GM19463 (cell line): ENCODE results near the gene ABHD16A.

Experiments used
- ATAC-seq: cut with Tn5 transposase; IDR thresholded peaks from one replicate; pipeline ENCODE4 v1.9.1; 2021; ENCODE audit warnings: mild to moderate bottlenecking, moderate library complexity; ENCODE audit not compliant: unreplicated experiment

The ABHD16A gene

DNA sequence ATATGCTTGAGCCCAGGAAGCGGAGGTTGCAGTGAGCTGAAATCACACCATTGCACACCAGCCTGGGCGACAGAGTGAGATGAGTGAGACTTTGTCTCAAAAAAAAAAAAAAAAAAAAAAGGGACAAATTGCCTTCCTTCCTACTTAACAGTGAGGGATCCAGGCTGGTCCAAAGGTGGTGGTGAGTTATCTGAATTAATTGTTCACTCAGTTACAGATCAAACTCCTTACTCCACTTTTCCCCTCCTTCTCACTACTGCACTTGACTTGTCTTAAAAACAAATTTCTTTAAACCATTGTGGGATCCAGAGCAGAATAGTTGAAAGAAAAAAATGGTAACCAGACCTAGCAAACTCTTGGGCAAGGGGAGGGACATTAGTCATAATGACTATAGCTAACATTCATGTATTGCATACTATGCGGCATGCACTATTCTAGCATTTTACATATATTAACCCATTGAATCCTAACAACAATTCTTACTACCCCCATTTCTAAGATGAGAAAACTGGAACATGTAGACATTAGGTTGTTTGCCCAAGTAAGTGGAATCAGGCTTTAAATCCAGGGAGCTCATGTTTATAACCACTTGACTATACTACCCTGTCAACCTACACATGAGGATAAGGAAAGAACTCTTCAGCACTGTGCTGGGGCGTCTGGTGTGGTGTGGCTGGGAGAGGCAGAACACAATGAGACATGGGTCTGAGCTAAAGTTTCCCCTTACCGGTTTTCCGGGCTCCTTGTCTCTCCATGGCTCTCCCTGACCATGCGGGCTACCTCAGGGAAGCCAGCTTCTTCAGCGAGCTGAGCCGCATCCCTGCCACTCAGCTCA is 39.8 kb downstream of the ABHD16A start:
- no peak for ATAC-seq

DNA sequence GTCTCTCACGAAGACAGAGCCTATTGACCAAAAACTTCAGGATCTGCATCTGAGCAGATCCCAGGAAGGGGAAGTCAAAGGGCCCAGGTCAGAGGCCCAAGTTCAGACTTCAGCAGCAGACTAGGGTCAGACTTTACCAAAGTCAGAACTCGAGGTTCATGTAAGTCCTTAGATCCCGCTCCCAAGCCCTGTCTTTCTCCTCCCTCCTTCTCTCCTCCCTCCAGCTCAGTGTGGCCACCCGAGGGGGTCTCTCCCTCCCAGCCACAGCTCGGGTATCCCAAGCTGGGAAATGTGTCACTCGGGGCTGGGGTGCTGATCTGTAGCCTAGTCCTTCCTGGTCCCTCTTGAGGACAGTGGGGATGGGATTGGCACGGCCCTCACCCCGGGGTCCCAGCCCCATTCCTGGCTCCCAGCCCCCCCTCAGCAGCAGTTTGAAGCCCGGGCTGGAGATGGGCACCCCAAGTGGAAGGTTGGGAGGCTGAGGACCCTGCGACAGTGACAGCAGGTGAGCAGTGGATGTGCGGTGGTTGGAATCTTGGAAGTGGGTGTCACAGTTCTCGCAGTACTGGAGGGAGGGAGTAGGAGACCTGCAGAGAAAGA is 40.9 kb downstream of the ABHD16A start:
- no peak for ATAC-seq

DNA sequence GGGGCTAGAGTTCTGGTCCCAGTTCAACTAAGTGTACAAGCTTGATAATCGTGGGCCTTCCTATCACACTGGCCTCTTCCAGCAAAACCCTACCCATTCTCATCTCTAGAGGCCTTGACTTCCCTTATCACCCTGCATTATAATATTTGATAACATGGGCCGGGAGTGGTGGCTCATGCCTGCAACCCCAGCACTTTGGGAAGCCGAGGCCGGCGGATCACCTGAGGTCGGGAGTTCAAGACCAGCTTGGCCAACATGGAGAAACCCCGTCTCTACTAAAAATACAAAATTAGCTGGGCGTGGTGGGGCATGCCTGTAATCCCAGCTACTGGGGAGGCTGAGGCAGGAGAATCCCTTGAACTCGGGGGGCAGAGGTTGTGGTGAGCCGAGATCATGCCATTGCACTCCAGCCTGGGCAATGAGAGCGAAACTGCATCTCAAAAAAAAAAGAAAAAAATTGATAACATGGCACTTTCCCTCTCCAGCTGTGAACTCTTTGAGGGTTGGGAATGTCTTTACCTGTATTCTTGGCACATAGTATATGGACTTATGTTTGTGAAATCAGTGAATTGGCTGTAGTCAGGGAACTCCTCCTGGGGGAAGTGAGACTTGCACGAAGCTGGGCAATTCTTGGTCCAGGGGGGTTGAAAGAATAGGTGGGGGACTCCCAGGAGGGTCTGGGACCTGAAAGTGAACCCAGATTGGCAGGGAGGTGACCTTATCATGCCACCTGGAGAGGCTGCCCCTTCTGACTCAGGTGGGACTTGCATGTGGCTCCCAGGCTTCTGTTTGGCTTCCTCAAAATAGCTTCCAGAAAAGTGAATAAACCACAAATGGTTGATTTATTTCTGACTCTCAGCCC is 41.6 kb downstream of the ABHD16A start:
- ATAC-seq = no peak

DNA sequence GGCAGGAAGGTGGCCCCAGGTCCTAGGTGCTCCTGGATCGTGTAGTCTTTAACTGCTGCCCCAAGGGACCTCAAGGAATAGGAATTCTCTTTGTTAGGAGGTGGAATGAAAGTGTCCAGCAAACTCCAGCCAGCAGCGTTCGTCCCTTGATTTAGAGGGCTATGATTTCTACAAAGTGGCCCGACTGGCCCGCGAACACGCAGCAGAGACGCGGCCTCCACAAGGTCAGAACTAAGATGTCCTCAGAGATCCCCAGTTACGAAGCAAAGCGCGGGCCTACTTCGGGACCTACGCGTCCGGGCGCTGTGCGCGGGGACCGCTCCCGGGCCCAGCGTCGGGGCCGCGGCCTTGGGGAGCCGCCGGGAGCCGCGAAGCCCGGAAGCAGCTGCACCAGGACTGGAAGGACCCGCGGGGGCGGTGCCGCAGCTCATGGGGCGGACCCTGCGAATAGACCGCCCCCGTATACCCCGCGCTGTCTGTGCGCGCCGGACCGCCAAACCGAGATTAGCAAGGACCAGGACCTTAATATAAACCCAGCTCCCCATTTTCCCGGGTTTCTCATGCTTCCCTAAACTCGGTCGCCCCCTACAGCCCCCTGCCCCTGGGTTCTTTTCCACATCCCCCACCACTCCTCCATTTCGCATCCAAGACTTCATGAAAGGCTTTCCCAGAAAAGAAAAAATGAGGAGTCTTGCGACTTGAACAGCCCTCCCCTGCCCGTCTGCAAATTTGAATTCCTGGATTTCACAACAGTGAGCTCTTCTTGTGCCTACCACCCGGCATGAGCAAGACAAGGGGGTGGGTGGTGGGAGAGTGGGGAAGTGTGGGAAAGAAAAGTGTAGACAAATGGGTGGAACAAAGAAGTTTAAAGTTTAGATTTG is 42.5 kb downstream of the ABHD16A start, which contains the start of gene C6orf47:
TSS of gene C6orf47 (minus strand) at position 398 of the 881 bp plus-strand sequence. CDS start 831 bp downstream, outside the sequence.
- ATAC-seq = peak; percentile 64

DNA sequence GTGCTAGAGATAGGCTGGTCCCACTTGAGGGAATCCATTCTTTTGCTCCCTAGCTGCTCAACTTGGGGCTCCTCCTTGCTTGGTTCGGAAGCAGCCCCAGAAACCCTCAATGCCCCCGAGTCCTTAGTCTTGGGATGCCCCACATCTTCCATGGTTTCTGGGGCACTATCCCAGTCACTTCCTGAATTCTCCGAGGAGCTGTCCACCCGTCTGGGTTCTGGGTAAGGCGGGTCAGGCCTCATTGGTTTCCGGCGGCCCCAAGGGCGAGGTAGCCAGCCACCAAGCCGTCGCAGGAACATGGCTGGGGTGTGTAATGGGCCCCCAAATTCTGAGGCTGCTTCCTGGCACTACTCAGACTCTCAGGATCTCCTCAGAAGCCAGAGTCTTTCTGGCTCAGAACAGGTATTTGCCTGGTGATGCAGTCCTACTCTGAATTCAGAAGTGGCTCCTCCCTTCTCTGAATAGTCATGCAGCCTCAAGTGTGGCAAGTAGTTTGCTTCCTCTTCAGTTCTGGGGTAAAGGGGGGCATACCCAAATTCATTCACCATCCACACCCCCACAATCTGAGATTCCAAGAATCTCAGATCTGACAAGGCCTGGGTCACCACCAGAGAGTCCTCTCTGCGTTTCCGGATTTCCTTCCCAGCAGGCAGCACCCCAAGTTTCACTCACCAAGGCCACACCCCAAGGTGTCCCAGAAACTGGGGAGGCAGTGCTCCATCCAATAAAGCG is 43.3 kb downstream of the ABHD16A start:
- no peak for ATAC-seq

DNA sequence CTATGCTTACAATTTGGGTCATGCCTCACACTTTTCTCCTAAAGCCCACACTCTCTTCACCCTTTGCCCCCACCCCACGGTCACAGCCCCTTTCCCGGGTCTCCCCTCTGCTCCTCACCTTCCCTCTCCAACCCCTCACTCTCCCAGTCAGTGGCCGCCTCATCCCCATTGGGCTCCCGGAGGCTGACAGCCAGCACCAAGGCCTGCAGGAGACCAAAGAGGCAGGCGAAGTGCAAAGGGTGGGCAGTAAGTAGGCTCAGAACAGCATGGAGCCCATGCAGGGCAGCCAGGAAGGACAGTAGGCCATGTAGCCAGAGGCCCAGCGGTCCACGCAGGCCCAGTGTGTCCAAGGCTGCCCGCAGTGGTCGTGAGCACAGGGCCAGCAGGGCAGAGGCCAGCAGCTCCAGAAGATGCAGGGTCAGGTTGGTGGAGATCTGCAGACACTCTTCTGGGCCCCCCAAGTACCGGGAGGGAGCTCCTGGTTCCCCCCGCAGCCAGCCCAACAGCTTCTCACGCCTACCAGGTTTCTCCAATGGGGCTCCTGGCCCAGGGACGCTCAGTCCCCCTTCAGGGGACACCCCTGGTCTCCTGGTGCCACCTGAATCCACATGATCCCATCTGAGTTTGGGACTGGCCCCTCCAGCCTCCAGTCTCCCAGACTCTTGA is 44.0 kb downstream of the ABHD16A start:
- no peak for ATAC-seq

DNA sequence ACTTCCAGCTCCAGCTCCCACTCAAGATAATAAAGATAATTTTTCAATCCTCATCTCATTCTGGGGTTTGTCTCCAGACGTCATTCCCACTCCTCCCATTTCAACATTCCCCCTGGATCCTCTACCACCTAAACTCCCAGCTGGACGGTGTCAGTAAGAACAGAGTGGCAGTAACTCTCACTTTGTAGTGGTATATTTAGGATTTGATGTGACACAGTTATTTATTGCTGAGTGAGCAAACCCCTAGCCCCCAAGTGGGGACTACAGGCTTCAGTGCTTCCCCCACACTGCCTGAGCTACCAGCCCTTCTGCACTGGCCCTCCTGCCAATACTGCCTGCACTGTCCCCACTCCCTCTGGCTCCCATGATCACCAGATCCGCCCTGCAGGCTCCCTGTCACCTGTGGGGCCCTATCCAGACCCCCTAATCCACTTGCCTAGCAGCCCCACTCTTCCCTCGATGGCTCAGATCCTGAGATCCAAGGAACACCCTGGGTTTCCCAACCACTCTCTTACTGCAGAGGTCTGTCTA is 44.9 kb downstream of the ABHD16A start:
- no peak for ATAC-seq

DNA sequence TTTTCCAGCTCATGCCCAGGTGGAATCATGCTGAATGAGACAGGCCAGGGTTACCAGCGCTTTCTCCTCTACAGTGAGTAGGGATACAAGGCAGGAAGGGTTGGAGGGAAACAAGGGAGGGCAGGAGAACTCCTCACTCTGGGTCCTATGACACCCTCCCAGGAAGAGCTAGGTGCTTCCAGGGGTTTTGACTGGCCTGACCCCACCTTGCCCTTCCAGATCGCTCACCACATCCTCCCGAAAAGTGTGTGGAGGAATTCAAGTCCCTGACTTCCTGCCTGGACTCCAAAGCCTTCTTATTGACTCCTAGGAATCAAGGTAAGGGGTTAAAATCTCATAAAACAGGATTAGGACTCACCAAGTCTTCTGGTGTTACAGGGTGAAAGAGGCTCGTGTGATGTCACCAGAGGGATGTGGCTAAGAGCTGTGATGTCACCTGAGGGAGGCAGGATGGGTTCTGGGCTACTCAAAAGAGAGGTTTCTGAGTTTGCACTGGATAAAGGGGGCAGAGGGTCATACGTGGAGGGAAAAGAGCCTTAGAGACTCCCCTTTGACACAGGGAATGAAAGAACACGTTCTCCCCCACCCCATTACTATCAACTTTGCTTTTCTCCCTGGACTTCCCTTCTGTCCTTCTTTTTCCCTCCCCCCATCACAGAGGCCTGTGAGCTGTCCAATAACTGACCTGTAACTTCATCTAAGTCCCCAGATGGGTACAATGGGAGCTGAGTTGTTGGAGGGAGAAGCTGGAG is 45.5 kb downstream of the ABHD16A start:
- ATAC-seq = no peak

DNA sequence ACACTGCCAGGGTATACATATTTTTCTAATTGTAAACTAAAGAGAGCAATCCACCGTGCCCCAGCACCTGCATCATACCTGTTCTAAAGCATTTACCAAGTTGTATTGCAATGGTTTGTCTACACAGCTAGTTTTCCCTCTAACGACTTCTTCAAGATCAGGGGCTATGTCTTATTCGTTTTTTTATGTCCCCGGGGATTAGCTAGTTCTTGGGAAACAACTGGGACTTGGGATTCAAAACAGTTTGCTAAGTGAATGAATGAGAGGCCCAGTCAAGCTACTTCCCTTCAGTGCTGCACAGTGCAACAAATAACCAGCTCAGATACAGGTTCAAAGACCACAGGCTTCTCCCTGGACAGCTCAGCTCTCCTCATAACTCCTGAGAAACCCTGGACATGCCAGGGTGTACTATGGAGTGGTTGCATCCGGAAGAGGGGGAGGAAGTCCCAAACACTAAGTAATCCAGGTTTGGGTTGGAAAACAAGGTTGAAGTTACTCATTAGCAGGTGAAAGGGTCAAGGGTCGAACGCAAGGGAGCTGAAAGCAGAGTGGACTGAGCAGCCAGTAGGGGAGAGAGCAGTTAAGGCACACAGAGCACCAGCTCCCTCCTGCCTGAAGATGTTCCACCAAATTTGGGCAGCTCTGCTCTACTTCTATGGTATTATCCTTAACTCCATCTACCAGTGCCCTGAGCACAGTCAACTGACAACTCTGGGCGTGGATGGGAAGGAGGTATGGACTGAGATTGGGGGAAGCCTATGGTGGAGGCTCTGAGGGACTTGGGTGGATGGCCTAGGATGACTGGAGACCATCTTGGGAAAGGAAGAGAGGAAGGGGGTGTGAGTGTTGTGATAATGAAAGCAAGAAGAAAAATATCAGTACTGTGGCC is 47.5 kb downstream of the ABHD16A start, which contains the start of gene APOM:
TSS of gene APOM (plus strand) at position 546 of the 889 bp plus-strand sequence. CDS start at position 619, 73 bp downstream.
- no peak for ATAC-seq

DNA sequence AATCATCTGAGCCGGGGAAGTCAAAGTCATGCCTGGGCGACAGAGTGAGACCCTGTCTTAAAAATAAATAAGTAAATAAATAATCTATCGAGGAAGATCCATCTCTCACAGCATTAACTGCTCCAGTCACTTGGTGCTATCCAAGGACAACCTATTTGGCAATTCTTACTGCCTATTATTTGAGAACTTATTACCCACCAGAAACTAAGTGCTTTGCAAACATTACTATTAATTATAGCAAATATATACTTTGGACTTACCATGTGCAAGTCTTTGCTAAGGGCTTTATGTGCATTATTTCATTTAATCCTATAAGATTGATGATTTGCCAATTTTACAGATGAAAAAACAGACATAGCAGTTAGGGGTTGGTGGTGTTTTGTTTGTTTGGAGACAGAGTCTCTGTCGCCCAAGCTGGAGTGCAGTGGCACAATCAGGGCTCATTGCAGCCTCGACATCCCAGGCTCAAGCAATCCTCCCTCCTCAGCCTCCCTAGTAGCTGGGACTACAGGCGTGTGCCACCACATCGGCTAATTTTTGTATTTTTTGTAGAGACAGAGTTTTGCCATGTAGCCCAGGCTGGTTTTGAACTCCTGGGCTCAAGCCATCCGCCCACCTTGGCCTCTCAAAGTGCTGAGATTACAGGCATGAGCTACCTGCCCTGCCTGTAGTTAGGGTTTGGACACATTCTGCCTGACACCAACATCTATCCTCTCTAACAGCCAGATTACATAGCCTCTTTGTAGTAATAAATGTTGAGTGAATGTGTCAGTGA is 48.4 kb downstream of the ABHD16A start:
- no peak for ATAC-seq

DNA sequence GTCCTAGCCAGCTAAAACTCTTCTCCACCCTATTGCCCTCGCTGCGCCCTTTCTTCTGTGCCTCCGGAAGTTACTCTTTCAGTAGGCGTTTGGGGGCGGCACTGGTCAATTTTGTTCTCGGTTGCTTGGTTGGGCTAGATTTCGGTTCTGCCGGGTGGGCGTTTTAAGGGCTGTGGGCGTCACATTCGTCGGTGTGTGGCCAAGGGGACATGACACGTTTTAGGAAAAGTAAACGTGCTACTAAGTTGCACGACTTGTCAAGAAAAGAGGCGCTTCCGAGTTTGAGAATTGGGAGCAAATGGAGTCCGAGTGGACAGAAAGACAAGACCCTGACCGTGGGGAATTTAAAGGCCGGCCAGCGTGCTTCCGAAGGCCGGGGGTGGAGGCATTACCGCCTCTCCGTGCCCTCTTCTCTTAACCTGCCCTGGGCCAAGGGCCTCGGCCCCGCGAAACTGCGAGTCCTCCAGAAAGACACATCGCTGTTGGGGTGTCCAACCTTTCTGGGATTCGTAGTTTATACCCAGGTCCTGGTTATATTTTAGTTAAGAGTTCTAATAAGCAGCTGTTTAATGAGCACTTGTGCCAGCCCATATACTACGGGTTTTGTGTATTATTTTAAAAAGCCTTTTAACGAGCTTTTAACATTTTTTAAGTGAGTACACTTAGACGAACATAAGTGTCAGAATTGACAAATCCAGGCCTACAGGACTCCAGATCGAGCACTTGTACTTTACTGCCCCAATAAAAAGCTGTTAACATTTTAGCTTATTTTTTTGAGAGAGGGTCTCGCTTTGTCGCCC is 50.0 kb downstream of the ABHD16A start:
- peak; percentile 60 for ATAC-seq

DNA sequence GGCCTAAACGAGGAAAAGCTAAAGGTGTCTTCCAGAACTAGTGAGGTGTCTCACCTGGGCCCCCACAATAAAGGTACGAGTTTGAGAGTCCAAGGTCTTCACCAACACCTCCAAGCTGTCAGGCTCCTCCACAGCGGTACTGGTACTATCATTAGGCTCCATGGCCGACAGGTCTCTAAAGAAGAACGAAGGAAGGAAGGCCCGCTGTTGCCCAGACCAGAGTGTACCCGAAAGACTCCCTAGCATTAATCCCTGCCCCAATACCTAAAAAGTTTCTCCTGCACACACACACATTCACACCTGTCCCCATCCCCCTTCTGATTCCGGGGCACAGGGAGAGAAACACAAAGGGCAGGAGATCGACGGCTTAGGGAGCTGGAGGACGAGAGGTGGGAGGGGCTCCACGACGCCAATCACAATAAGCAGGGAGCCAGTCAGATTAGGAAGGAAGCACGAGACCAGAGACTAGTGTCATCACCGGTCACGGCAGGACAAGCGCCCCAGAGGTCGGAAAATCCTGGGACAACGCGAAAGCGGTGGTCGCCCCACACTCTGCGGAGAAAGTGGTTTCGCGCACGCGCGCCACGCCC is 51.4 kb downstream of the ABHD16A start:
- ATAC-seq = peak; percentile 28

DNA sequence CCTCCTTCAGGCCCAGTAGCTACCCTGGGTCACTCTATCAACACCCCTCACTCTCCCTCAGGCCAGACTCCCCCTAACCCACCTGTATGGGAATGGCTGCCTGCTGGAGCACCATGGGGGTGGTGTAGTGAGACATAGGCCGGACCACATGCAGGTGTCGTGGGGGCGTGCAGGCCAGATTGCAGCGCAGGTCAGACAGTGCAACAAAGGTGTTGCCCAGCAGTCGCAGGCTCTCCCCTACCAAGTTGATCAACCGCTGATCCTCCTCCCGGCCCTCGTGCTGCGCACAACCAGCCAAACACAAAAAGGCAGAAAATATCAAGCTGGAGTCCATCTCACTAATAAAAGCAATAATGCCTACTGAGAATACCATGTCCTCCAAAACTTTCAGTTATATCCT is 57.8 kb downstream of the ABHD16A start:
- no peak for ATAC-seq

DNA sequence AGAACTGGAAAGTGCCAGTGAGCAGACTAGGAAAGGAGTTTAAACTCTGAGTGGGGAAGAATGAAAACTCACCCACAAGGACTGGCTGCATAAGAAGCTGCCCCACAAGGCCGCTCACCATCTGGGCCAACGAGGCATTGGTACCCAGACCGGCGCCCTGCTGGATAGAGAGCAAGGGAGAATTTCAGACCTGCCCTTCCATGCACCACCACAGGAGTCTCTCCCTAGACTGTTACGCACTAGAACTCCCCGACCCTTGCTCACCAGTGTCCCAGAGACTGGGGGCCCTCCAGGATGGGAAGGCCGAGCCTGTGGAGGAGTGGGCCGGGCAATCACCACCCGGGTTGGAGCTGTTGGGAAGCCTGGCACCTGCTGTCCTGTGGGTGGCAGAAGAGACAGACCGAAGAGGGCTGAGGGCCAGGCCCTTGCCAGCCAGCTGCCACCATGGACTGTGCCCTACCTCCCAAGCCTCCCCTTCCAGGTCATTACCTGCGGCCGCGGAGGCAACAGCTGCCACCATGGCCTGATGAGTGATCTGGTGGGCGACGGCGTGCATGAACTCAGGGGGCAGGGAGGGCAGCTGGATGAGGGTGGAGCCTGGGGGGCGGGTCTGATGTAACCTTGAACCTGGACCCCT is 59.2 kb downstream of the ABHD16A start:
- ATAC-seq = no peak
